RWPE2 (cell line): ENCODE data around the gene IL1RAPL2.
"Not testable (repeated sequence)": the region's sequence is repeated elsewhere in the genome, so short reads cannot be mapped to it uniquely, and the experiment has no call there.

ENCODE experiments used
- ATAC-seq: fragments of 200-7000 bp; cut with Tn5 transposase; 3 replicates; pipeline ENCODE4 v1.9.1; 2021; ENCODE audit warnings: low read depth
- DNase-seq: peaks from one replicate; pipeline ENCODE4 v3.0.0-alpha.2; 2020; ENCODE audit warnings: low spot score
- H3K27ac ChIP-seq: fragments of 450-650 bp; 2 replicates; pipeline ENCODE4 v1.5.1; 2017; ENCODE audit warnings: mild to moderate bottlenecking; ENCODE audit not compliant: poor library complexity, severe bottlenecking
- H3K27me3 ChIP-seq: fragments of 250-450 bp; sonication (Bioruptor Pico); 2 replicates; pipeline ENCODE4 v1.5.1; 2021; ENCODE audit warnings: mild to moderate bottlenecking, moderate library complexity; ENCODE audit not compliant: insufficient read depth, poor library complexity, severe bottlenecking
- H3K36me3 ChIP-seq: fragments of 250-450 bp; sonication (Bioruptor Pico); 2 replicates; pipeline ENCODE4 v1.5.1; 2020; ENCODE audit warnings: low read depth, mild to moderate bottlenecking, moderate library complexity
- H3K4me1 ChIP-seq: fragments of 250-450 bp; sonication (Bioruptor Pico); 2 replicates; pipeline ENCODE4 v1.5.1; 2021; ENCODE audit warnings: mild to moderate bottlenecking, moderate library complexity; ENCODE audit not compliant: insufficient read depth, poor library complexity, severe bottlenecking
- H3K4me3 ChIP-seq: fragments of 250-450 bp; sonication (Bioruptor Pico); 2 replicates; pipeline ENCODE4 v1.5.1; 2021; ENCODE audit warnings: mild to moderate bottlenecking, moderate library complexity; ENCODE audit not compliant: severe bottlenecking
- H3K9me3 ChIP-seq: fragments of 250-450 bp; sonication (Bioruptor Pico); 2 replicates; pipeline ENCODE4 v1.5.1; 2021; ENCODE audit warnings: mild to moderate bottlenecking, moderate library complexity; ENCODE audit not compliant: severe bottlenecking
- CTCF ChIP-seq: fragments of 450-650 bp; IDR thresholded peaks from one replicate; pipeline ENCODE4 v1.5.1; 2017; ENCODE audit warnings: mild to moderate bottlenecking, moderate library complexity; ENCODE audit not compliant: poor library complexity, severe bottlenecking

IL1RAPL2 gene

DNA sequence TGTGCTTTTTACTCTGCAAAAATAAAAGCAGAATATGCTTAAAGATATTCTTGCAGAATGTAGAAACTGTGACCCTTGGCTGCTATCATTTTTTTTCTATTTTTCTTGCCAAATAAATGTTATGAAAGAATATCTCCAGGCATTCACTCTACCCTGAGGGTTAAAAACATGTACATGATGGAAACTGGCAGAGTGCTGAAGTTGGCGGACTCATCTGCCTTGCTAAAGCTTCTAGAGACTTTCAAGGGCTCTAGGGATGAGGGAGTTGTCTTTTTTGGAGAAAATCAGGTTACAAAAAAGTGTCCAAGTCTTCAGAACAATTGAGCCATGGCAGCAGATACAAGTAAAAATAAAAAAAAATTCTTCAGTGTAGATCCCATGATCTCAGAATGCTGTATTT is 1215.8 kb downstream of the IL1RAPL2 start:
- H3K36me3 ChIP-seq = no peaks in the 10 kb centered on the region
- no peak overlapping the region for H3K27ac ChIP-seq
- no peak for TF ChIP-seq CTCF
- H3K4me3 ChIP-seq = no peak overlapping the region
- H3K4me1 ChIP-seq = no peaks in the 10 kb centered on the region
- H3K27me3 ChIP-seq = no peaks in the 10 kb centered on the region
- H3K9me3 ChIP-seq = no peaks in the 10 kb centered on the region
- DNase-seq = no peak
- no peak for ATAC-seq

- H3K4me1 ChIP-seq, H3K27ac ChIP-seq, DNase-seq, H3K9me3 ChIP-seq, ATAC-seq, H3K36me3 ChIP-seq, H3K4me3 ChIP-seq, H3K27me3 ChIP-seq: not testable (repeated sequence)
Observed at GRCh38 chrX:105796877-105797276, 1230.9 kb downstream of the IL1RAPL2 start.

DNA sequence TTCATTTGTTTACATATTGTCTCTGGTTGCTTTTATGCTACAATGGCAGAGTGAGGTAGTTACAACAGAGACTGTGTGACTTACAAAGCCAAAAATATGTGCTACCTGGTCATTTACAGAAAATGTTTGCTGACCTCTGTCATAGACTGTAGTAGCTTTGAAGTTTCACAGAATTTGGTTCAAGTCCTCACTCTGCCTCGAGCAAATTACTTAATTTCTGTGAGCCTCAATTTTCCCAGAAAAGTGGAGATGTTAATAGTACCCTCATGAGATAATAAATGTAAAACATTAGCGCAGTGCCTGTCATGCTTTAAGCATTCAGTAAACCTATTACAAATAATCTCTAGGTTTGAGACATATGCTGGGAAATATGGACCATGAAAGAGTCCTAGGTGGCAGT is 1237.9 kb downstream of the IL1RAPL2 start:
- no peak for TF ChIP-seq CTCF
- no peak overlapping the region for H3K4me3 ChIP-seq
- no peaks in the 10 kb centered on the region for H3K36me3 ChIP-seq
- H3K27me3 ChIP-seq = no peaks in the 10 kb centered on the region
- ATAC-seq (no peak), DNase-seq (no peak)
- H3K4me1 ChIP-seq = no peaks in the 10 kb centered on the region
- H3K9me3 ChIP-seq = no peaks in the 10 kb centered on the region
- no peak overlapping the region for H3K27ac ChIP-seq

DNA sequence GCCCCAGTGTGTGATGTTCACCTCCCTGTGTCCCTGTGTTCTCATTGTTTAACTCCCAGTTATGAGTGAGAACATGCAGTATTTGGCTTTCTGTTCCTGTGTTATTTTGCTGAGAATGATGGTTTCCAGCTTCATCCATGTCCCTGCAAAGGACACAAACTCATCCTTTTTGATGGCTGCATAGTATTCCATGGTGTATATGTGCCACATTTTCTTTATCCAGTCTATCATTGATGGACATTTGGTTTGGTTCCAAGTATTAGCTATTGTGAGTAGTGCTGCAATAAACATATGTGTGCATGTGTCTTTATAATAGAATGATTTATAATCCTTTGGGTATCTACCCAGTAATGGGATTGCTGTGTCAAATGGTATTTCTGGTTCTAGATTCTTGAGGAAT is 1239.7 kb downstream of the IL1RAPL2 start:
- not testable (repeated sequence) for H3K36me3 ChIP-seq, DNase-seq, H3K27me3 ChIP-seq, H3K9me3 ChIP-seq, H3K4me3 ChIP-seq, H3K4me1 ChIP-seq, H3K27ac ChIP-seq, ATAC-seq

DNA sequence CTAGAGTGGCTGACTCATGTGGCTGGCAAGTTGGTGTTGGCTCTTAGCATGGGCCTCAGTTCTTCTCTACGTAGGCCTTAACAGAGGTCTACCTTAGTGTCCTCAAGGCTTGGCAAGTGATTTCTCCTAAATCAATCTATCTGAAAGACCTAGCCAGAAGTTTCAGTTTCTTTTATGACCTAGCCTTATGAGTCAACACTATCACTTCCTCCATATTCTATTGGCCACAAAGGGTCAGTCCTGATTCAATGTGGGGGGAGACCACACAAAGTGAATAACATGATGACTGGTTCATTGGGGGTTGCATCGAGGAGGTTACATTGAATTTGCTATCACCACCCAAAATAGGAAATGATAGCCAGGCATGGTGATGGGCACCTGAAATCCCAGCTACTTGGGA is 1250.5 kb downstream of the IL1RAPL2 start:
- no peaks in the 10 kb centered on the region for H3K27me3 ChIP-seq
- H3K9me3 ChIP-seq = no peaks in the 10 kb centered on the region
- H3K27ac ChIP-seq = no peak overlapping the region
- H3K36me3 ChIP-seq = no peaks in the 10 kb centered on the region
- no peaks in the 10 kb centered on the region for H3K4me1 ChIP-seq
- no peak for TF ChIP-seq CTCF
- no peak overlapping the region for H3K4me3 ChIP-seq
- DNase-seq (no peak), ATAC-seq (no peak)
